ENCODE measurements around the gene TGFBR3L.

Gene TGFBR3L

GRCh38 chr19:7870571-7871436 lies 43.8 kb upstream of the TGFBR3L start:
- TF ChIP-seq TOX (CRISPR knock-in tag; IDR thresholded peaks at IDR 0.05; ENCODE audit: borderline replicate concordance) (no peak), PPARA (CRISPR knock-in tag; IDR thresholded peaks at IDR 0.05; ENCODE audit: borderline replicate concordance) (no peak), ZNF565 (CRISPR knock-in tag; conservative IDR thresholded peaks at IDR 0.05; ENCODE audit: low read depth) (no peak), ZNF8 (CRISPR knock-in tag; IDR thresholded peaks at IDR 0.05) (no peak), ZNF70 (CRISPR knock-in tag; IDR thresholded peaks at IDR 0.05) (no peak), ZC3H10 (CRISPR knock-in tag; IDR thresholded peaks at IDR 0.05) (no peak), ZFP3 (CRISPR knock-in tag; IDR thresholded peaks at IDR 0.05) (no peak), ARNTL (CRISPR knock-in tag; IDR thresholded peaks at IDR 0.05; ENCODE audit: borderline replicate concordance, low read depth) (no peak)
- ATAC-seq = peak; percentile 7

GRCh38 chr19:7871437-7872305 lies 43.0 kb upstream of the TGFBR3L start:
- no peak for TF ChIP-seq BACH2 (CRISPR knock-in tag; IDR thresholded peaks at IDR 0.05; ENCODE audit: borderline replicate concordance)
- TF ChIP-seq ZNF8 (CRISPR knock-in tag; IDR thresholded peaks at IDR 0.05) = no peak
- no peak for TF ChIP-seq PPARA (CRISPR knock-in tag; IDR thresholded peaks at IDR 0.05; ENCODE audit: borderline replicate concordance)
- no peak for TF ChIP-seq TSHZ2 (CRISPR knock-in tag; IDR thresholded peaks at IDR 0.05)
- no peak for TF ChIP-seq POU6F1 (CRISPR knock-in tag; IDR thresholded peaks at IDR 0.05; ENCODE audit: borderline replicate concordance, low read depth)
- TF ChIP-seq CSRNP3 (CRISPR knock-in tag; IDR thresholded peaks at IDR 0.05) = no peak
- no peak for TF ChIP-seq TOX (CRISPR knock-in tag; IDR thresholded peaks at IDR 0.05; ENCODE audit: borderline replicate concordance)
- TF ChIP-seq TCF4 (CRISPR knock-in tag; IDR thresholded peaks at IDR 0.05; ENCODE audit: borderline replicate concordance) = no peak
- no peak for TF ChIP-seq ZFP3 (CRISPR knock-in tag; IDR thresholded peaks at IDR 0.05)
- no peak for TF ChIP-seq SNAI2 (CRISPR knock-in tag; IDR thresholded peaks at IDR 0.05)
- TF ChIP-seq PATZ1 (CRISPR knock-in tag; IDR thresholded peaks at IDR 0.05; ENCODE audit: borderline replicate concordance) = no peak
- TF ChIP-seq CSDC2 (CRISPR knock-in tag; IDR thresholded peaks at IDR 0.05) = no peak
- TF ChIP-seq ISL1 (CRISPR knock-in tag; IDR thresholded peaks at IDR 0.05) = no peak
- TF ChIP-seq GLIS3 (CRISPR knock-in tag; IDR thresholded peaks at IDR 0.05) = no peak
- TF ChIP-seq OSR1 (CRISPR knock-in tag; IDR thresholded peaks at IDR 0.05) = no peak
- TF ChIP-seq ZC3H10 (CRISPR knock-in tag; IDR thresholded peaks at IDR 0.05) = no peak
- no peak for TF ChIP-seq ZFP30 (CRISPR knock-in tag; IDR thresholded peaks at IDR 0.05)
- peak; percentile 84 for ATAC-seq

Measured in SK-N-SH treated with all-trans-retinoic acid at 6 μM for 48 hours (cell line).